NAMALWA (cell line): ENCODE data around the gene NUDT22.

Experiments
- DNase-seq: peaks from one replicate; pipeline ENCODE4 v3.0.0-alpha.2; 2015; ENCODE audit warnings: low spot score

The NUDT22 gene

DNA sequence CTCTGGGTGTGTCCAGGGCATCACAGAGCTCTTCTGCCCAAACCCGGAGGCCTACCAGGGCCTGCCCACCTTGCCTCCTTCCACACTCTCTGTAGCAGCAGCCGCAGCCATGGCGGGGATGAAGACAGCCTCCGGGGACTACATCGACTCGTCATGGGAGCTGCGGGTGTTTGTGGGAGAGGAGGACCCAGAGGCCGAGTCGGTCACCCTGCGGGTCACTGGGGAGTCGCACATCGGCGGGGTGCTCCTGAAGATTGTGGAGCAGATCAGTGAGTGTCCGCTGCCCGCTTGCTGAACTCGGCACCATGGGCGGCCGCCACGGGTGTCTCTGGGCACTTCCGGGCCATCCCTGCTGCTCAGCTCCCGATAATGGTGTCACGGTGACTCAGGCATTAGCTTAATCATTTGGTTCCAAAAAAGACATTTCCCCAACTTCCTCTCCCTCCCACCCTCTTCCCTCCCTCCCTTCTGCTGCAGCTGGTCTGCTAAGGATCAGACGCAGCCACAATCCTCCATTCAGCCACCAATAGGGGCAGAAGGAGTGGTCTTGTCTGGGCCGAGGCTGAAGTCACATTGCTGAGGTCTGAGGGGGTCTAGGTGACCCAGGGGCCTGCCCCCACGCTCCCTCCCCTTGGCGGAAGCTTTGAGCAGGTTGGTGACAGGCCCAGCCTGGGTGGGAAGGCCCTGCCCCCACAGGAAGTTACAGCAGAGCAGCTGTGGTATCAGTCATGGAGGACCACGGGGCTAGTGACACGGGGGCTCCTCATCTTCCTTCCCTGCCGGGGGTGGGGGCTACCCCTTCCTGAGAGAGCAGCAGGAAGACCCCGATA is 18.6 kb upstream of the NUDT22 start:
- peak; percentile 77 for DNase-seq

DNA sequence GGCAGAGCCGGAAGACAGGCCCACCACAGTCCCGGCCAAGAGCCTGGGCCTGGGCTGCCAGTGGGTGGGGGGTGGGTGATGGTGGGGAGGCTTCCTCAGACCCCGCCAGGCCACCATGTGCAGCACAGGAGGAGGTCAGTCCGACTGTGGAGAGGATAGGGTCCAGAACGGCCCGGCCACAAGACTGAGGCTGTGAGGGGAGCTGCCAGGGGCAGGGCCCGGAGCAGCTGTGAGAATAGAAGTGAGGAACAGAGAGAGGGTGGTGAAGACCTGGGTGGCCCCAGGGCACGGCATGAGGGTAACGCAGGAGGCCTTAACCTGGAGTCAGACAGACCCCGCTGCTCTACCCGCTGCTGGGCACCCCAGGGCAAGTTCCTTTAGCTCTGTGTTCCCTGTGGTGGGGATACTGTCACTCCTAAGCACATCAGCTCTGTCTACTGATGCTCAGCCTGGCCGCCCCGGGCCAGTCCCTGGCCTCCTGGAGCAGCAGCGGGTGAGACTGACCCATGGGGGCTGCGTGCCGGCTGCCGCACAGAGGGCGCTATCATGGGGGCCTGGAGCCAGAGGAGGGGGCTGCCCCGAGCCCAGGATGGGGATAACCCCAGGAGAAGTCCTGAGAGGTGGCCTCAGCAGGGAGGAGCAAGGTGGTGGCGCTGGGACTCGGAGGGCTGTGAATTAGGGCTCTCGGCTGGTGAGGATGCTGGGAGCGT is 17.8 kb upstream of the NUDT22 start:
- no peak for DNase-seq

DNA sequence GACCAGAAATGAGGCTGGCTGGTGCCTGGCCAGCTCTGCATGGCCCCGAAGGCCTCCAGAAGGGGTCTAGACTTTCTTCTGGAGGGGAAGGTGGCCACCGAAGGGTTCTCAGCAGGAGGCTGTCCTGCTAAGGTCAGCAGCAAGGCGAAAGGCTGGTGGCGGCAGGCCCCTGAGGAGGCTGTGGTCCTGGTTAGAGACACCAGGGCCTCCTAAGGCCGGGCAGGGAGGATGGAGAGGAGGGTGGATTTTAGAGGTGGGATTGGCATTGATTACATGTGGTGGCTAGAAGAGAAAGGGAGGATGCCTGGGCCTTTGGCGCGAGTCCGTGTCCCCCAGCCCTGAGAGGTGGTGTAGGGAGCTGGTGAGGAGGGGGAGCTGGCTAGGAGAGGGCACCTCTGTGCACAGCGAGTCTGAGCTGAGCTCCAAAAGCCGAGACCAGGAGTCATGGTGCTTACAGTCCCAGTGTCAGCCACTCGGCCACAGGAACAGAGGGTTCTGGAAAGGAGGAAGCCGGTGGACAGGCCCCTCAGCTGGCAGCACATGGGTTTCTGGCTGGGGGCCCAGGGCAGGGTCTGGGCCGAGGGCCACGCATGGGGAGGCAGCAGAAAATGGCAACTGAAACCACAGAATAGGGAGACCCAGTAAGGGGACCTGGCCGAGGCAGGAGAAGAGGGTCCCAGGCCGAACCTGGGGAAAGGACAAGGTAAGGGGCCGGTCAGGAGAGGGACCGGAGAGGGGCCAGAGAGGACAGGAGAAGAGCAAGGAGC is 17.1 kb upstream of the NUDT22 start:
- DNase-seq, result no peak

DNA sequence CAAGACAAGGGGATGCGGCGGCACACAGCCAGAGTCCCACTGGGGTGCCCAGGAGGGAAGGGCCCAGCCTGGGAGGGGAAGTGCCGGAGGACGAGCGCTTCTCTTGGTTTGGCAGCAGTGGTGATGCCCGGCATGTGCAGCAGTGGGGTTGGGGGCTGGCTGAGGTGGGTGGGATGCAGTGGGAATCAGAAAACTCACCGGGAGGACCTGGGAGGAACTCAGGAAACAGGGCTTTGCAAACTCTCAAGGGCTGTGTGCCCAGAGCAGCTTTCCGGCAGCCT is 16.6 kb upstream of the NUDT22 start:
- no peak for DNase-seq

DNA sequence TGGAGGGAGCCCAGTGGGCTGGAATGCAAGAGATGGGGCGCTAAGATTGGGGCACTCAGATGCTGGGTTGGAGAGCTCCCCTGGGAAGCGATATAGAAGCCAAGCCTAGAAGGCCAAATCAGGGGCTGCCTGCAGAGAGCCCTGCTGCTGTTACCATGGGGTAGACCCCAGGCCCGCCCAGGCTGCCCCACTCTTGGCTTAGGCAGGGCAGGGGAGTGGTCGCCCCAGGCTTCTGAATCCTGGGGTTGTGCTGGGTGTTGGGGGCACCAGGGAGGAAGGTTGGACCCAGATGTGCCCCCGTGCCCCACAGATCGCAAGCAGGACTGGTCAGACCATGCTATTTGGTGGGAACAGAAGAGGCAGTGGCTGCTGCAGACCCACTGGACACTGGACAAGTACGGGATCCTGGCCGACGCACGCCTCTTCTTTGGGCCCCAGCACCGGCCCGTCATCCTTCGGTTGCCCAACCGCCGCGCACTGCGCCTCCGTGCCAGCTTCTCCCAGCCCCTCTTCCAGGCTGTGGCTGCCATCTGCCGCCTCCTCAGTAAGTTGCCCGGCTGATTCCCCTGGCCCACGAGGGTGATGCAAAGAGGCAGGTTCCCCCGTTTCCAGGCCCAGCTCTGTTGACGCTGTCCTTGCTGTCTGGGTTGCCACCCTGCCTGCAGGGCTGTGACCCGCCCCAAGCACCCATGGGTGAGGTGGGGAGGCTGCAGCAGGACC is 15.6 kb upstream of the NUDT22 start:
- DNase-seq, result no peak

DNA sequence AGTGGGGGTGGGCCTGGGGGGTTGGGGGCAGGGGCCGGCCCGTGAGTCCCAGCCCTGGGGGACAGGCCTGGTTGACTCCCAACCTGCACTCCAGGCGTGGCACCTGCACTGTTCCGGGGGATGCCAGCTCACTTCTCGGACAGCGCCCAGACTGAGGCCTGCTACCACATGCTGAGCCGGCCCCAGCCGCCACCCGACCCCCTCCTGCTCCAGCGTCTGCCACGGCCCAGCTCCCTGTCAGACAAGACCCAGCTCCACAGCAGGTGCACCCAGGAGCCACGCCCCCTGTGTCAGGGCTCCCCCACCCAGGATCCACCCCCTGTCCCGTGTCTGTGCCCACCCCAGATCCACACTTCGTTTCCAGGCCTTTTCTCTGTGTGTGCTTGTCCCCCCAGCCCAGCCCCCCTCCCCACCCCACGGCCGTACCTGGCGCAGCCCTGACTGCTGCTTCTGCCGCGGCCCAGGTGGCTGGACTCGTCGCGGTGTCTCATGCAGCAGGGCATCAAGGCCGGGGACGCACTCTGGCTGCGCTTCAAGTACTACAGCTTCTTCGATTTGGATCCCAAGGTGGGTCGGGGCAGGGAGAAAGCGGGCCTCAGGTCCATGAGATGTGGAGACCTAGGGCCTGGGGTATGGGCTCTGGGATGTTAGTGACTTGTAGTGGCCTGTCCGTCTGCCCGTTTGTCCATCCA is 14.7 kb upstream of the NUDT22 start:
- no peak for DNase-seq

DNA sequence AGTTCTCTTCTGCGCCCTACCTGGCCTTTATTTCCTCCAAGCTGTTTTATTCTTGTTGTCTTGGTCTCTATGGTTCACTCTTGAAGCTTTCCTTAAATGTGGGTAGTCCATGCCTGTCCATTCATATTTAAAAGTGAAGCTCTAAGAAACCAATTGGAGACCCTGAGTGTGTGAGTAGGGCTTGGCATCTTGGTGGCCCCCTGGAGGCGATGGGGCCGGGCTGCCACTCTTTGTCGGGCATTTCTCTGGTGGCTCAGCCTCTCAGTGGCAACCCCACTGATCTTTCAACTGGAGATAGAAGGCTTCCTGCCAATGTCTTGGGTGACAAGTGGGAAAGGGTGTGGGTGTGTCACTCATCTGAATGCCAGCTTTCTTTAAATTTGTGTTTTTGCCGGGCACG is 9.2 kb upstream of the NUDT22 start:
- no peak for DNase-seq

DNA sequence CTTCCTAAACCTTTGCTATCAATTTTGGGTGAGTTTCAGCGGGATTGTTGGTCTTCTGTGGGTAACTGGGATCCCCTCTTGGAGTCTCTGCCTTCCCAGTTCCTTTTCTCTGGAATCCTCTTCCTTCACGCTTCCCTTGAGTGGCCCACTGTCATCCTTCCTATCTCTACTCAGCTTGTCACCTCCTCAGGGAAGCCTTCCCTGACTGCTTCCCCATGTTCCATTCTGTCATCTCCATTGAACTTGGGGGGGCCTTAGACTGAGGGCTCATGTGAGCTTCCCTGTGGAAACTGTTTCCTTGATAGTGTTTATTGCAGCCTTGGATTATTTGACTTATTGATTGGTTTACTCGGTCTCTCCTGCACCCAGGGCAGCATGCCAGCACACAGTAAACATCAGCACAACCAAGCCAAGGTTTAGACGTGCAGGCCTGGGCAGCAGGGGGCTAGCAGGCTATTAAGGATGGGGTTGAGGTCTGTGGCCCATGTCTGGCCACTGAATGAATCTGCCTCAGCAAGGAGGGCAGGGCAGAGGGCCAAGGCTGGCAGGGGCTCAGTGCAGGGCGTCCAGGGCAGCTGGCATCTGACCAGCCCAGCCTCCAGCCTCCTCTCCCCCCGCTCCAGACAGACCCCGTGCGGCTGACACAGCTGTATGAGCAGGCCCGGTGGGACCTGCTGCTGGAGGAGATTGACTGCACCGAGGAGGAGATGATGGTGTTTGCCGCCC is 7.3 kb upstream of the NUDT22 start:
- DNase-seq, result no peak

DNA sequence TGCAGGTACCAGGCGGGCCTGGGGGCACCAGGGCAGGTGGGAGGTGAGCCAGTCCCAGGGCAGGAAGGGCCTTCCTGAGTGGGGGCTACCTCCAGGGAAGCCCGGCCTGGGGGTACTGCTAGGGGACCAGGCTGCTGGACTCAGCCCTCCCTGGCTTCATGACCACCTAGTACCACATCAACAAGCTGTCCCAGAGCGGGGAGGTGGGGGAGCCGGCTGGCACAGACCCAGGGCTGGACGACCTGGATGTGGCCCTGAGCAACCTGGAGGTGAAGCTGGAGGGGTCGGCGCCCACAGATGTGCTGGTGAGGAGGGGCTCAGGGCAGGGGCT is 6.8 kb upstream of the NUDT22 start:
- no peak for DNase-seq

DNA sequence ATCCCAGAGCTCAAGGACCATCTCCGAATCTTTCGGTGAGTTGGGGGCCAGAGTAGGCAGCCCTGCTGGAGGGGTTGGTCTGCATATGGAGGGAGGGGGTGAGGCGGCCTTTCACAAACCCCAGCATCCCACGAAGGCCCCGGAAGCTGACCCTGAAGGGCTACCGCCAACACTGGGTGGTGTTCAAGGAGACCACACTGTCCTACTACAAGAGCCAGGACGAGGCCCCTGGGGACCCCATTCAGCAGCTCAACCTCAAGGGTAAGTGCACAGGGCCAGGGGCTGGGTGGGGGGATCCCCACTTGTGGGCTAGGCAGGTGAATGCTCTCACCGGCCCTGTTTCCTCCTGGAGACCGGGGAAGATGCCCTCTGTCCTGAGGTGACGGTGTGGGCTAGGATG is 6.3 kb upstream of the NUDT22 start:
- no peak for DNase-seq

DNA sequence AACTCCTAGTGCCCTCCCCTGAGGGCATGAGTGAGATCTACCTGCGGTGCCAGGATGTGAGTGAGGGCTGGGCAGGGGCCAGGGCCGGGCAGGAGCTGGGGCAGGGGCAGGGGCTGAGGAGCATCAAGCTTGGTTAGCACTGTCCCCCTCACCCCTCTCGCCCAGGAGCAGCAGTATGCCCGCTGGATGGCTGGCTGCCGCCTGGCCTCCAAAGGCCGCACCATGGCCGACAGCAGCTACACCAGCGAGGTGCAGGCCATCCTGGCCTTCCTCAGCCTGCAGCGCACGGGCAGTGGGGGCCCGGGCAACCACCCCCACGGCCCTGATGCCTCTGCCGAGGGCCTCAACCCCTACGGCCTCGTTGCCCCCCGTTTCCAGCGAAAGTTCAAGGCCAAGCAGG is 5.8 kb upstream of the NUDT22 start:
- no peak for DNase-seq

DNA sequence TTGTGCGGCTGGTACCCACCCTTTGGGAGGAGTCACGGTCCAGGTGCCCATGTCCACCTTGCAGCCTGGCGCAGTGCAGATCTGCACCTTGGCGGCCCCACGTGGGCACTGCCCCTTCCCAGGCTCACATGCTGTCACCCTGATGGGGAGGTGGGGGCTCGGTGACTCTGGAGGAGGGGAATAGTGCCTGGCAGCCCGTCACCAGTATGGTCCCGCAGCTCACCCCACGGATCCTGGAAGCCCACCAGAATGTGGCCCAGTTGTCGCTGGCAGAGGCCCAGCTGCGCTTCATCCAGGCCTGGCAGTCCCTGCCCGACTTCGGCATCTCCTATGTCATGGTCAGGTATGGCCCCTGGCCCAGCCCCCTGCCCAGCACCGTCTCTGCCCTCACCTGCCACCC is 5.3 kb upstream of the NUDT22 start:
- no peak for DNase-seq

DNA sequence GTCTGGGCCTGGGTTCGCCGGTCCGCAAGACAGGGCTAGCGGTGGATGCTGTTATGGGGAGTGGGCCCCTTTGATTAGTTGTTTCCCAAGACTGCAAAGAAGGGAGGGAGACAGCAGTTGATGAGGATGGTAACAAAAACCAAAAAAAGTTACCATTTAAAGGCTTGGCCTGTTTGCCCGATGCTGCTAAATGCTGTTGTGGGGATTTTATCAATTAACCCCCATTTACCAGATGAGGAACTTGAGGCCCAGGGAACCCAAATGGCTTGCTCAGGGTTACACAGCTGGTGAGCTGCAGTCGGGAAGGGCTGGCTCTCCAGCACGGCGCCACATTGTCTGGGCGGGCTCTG is 3.4 kb upstream of the NUDT22 start:
- DNase-seq, result no peak

DNA sequence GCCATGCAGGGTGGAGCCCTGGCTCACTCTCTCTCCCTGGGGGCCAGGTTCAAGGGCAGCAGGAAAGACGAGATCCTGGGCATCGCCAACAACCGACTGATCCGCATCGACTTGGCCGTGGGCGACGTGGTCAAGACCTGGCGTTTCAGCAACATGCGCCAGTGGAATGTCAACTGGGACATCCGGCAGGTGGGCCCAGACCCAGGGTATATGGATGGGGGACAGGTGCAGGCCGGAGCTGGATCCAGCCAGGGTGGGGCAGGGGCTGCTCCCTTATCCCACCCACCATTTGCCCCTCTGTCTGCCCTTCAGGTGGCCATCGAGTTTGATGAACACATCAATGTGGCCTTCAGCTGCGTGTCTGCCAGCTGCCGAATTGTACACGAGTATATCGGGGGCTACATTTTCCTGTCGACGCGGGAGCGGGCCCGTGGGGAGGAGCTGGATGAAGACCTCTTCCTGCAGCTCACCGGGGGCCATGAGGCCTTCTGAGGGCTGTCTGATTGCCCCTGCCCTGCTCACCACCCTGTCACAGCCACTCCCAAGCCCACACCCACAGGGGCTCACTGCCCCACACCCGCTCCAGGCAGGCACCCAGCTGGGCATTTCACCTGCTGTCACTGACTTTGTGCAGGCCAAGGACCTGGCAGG is 2.9 kb upstream of the NUDT22 start:
- no peak for DNase-seq

DNA sequence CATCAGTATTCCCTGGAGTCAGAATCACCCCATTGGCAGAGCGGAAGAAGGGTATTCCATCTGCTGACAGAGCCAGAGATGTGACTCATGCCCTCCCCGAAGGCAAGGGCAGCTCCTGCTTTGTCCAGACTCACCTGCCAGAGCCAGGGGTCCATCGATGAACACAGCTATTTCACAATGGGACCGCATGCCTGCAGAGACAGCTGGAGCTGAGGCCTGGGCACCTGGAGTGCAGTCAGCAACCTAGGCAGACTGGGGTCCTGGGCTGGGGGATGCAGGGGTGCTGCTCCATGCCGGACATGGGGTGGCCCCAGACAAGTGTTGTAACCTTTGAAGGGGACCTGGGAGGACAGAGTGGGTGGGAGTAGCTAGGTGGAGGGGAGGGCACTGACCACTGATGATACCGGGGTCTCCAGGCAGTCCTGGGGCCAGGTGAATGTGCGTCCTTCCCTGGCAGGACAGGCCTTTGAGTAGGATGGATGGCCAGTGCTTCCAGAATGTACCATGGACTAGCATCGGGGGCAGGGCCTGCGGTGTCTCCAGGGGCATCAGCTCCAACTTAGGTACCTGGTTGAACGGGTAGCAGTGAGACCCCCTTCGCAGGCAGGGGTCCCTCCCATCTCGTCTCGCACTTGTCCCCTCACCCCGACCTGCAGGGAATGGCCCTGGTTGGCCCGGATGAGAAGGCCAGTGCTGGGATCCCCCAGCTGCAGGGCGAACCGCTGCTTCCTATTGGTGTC is 1.8 kb upstream of the NUDT22 start:
- no peak for DNase-seq

DNA sequence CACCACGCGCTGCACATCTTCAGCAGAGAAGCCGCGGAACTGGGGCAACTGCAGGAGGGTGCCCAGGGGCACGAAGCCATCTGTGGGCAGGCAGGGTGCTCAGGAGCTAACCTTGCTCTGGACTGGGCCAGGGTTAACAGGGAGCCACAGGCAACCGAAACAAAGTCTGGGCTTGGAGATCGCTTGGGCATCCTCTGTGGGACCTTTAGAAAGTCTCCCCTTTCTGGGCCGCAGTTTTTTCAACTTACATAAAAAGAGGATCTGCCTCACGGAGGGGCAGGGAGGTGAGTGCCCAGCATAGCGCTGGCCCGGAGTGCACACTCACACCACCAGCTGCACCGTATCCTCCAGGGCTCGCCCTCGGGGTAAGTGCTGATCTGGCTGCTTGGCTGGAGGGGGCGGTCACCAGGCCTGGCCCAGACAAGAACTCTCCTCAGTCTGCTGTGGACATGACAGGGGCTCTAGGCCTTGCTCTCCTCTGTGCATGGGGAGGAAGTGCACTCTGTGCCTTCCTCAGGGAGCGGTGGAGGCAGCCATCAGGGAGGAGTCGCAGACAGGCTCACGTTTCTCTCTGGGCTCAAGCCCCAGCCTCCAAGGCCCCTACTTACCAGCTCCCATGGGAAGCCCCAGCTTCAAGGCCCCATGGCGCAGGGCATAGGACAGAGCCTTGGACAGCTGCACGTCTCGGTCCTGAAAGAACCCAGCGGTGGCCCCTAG is 1.0 kb upstream of the NUDT22 start:
- no peak for DNase-seq

DNA sequence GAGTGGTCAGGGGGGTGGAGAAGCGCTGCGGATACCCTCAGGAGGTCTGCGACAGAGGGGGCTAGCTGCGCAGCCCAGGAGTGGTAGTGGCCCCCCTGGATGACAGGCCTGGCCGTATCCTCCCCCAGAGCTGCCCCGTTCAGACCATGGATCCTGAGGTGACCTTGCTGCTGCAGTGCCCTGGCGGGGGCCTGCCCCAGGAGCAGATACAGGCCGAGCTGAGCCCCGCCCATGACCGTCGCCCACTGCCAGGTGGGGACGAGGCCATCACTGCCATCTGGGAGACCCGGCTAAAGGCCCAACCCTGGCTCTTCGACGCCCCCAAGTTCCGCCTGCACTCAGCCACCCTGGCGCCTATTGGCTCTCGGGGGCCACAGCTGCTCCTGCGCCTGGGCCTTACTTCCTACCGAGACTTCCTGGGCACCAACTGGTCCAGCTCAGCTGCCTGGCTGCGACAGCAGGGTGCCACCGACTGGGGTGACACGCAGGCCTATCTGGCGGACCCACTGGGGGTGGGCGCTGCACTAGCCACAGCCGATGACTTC is 505 bp downstream of the NUDT22 start:
- peak; percentile 77 for DNase-seq

DNA sequence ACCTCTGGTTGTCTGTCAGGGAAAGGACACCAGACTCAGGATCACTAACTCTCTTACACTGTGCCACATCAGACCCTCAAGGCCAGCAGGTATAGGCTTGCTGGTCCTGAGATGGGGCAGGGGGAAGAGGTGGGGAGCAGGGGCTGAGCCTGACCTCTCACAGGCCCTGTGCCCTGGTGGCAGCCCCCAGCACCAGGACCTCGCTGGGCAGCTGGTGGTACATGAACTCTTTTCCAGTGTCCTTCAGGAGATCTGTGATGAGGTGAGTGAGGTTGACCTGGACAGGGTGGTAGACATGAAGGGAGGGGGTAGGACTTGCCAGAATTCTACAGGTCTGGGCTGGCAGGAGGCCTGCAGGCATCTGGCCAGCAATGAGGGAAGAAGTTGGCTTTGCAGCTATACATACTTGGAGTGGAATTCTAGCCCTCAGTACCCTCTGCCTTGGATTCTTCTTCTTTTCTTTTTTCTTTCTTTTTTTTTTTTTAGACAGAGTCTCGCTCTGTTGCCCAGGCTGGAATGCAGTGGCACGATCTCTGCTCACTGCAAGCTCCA is 1.4 kb downstream of the NUDT22 start:
- DNase-seq, result no peak
